BJ (cell line): ENCODE measurements around the gene PODXL. TPM values are rescaled to one million over a fixed set of nuclear protein-coding genes. Genes with fewer than 3 reads are reported as not detected.
"Not testable (repeated sequence)": the region's sequence is repeated elsewhere in the genome, so short reads cannot be mapped to it uniquely, and the experiment has no call there.

Source experiments
- CTCF ChIA-PET: fragments of 350-600 bp; formaldehyde crosslinking; extraction: SDS; loops from one replicate; lab custom pipeline; 2021; ENCODE audit warnings: antibody characterized with exemption, inconsistent platforms; lab: Yijun Ruan, JAX
- POLR2A ChIA-PET: fragments of 300-600 bp; sonication (Branson Sonifier 250); formaldehyde crosslinking; extraction: SDS; loops from one replicate; lab custom pipeline; 2021; ENCODE audit warnings: antibody characterized with exemption; lab: Charles Lee
- DNase-seq: peaks from one replicate; pipeline ENCODE4 v3.0.0-alpha.2; 2011; ENCODE audit warnings: low read depth
- H3K27me3 ChIP-seq: 2 replicates; pipeline ENCODE4 v1.6.0; 2011; ENCODE audit warnings: low read length; ENCODE audit not compliant: control insufficient read depth, insufficient read depth
- H3K36me3 ChIP-seq: 2 replicates; pipeline ENCODE4 v1.5.1; 2011; ENCODE audit warnings: low read length; ENCODE audit not compliant: control insufficient read depth, insufficient read depth
- H3K4me3 ChIP-seq: 2 replicates; pipeline ENCODE4 v1.5.1; 2011; ENCODE audit warnings: low read depth, mild to moderate bottlenecking, control low read depth, low read length
- CTCF ChIP-seq: IDR thresholded peaks from 2 replicates; pipeline ENCODE4 v1.5.1; 2011; ENCODE audit warnings: low read depth, mild to moderate bottlenecking, control low read depth, inconsistent platforms, low read length, moderate library complexity; ENCODE audit not compliant: insufficient read depth
- polyA plus RNA-seq: library from polyadenylated mRNA; depleted of rRNA; stranded (reverse); fragments of >200 nt; gene quantifications from 2 replicates; pipeline ENCODE4 v1.2.3, GENCODE V29; 2011

PODXL gene
- polyA plus RNA-seq, 1 experiment, result 0.53 TPM

GRCh38 chr7:131466735-131467365 lies 89.6 kb downstream of the PODXL start:
- TF ChIP-seq CTCF, result no peak
- ChIA-PET POLR2A (interaction anchor here (0.6 kb wide), 1 partner anchor 1074 kb away, joined by 3 read pairs; no protein-coding TSS in a partner anchor), CTCF (interaction anchor here (1.0 kb wide), 1 partner anchor 379 kb away, joined by 3 read pairs; no protein-coding TSS in a partner anchor)
- DNase-seq, result no peak
- H3K36me3 ChIP-seq, result peaks cover 5% of the 10 kb centered on the region
- H3K4me3 ChIP-seq, result no peak overlapping the region
- H3K27me3 ChIP-seq, result no peaks in the 10 kb centered on the region

- H3K36me3 ChIP-seq, CTCF ChIA-PET, DNase-seq, H3K4me3 ChIP-seq, H3K27me3 ChIP-seq, POLR2A ChIA-PET: not testable (repeated sequence)
These were observed 93.7 kb downstream of the PODXL start for GRCh38 chr7:131462715-131463114.

GRCh38 chr7:131462059-131462458 lies 94.4 kb downstream of the PODXL start:
- no peak for DNase-seq
- no peak for TF ChIP-seq CTCF
- POLR2A ChIA-PET, result no interaction called here
- Histone ChIP-seq H3K36me3 (peaks cover 1% of the 10 kb centered on the region; the same call in 1 of the 2 replicates), H3K27me3 (no peaks in the 10 kb centered on the region), H3K4me3 (no peak overlapping the region)
- CTCF ChIA-PET, result no interaction called here

GRCh38 chr7:131459256-131459655 lies 97.2 kb downstream of the PODXL start:
- no peak for DNase-seq
- Histone ChIP-seq H3K4me3 (no peak overlapping the region), H3K27me3 (no peaks in the 10 kb centered on the region), H3K36me3 (peaks cover 1% of the 10 kb centered on the region; the same call in 1 of the 2 replicates)
- TF ChIP-seq CTCF, result no peak
- POLR2A ChIA-PET, result no interaction called here
- CTCF ChIA-PET, result interaction anchor here (0.6 to 0.9 kb wide), 2 partner anchors 9 to 420 kb away, joined by 3 to 4 read pairs; no protein-coding TSS in a partner anchor

GRCh38 chr7:131456338-131456737 lies 100.1 kb downstream of the PODXL start:
- ChIA-PET POLR2A (no interaction called here), CTCF (no interaction called here)
- TF ChIP-seq CTCF, result no peak
- no peak for DNase-seq
- Histone ChIP-seq H3K27me3 (no peaks in the 10 kb centered on the region), H3K4me3 (no peak overlapping the region), H3K36me3 (no peaks in the 10 kb centered on the region)
